ENCODE measurements around the gene GP5.

The GP5 gene

DNA sequence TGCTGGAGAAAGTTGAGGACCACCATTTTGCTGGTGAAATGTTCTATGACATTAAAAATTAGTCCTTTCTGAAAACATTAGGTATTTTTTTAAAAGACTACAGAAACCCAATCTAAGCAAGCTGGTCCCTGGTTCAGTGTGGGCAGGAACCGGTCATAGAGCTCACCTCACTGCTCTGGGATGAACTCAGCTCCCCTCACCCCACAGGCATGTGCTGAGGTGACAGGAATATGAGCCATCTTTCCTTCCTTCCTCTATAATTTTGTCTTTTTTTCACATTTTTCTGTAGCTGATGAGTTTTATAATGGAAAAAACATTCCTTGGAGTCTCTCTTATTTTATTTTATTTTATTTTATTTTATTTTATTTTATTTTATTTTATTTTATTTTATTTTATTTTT lies 21.4 kb downstream of the GP5 start:
- DNase-seq (ENCODE audit: low read depth in 1 of 2, low spot score in 1 of 2): no peak

GRCh38 chr3:194376241-194376560 lies 22.9 kb downstream of the GP5 start:
- no peak for DNase-seq (ENCODE audit: low read depth in 1 of 2, low spot score in 1 of 2)

GRCh38 chr3:194375473-194376240 lies 23.4 kb downstream of the GP5 start:
- DNase-seq (ENCODE audit: low read depth in 1 of 2, low spot score in 1 of 2): no peak

DNA sequence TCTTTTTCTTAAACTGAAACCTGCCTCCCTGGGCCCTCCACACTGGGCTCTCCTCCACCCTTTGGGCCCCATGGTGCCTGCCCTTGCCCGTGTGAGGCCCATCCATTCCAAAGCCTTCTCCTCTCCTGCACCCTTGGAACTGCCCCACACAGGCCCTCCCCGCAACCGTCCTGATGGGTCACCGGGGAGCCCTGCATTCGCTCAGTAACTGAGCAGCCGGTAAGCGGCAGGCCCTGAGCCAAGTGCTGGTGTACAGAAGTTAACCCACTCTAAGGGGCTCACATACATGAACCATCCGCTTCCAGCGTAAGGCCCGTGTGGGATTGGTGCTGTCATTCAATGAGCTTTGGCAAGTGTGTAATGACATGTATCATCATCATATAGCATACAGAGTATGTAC lies 24.1 kb downstream of the GP5 start:
- no peak for DNase-seq (ENCODE audit: low read depth in 1 of 2, low spot score in 1 of 2)

GRCh38 chr3:194373899-194374298 lies 25.2 kb downstream of the GP5 start:
- DNase-seq (ENCODE audit: low read depth in 1 of 2, low spot score in 1 of 2): no peak

GRCh38 chr3:194373028-194373427 lies 26.0 kb downstream of the GP5 start:
- no peak for DNase-seq (ENCODE audit: low read depth in 1 of 2, low spot score in 1 of 2)

GRCh38 chr3:194370753-194371152 lies 28.3 kb downstream of the GP5 start:
- no peak for DNase-seq (ENCODE audit: low read depth in 1 of 2, low spot score in 1 of 2)

- DNase-seq (ENCODE audit: low read depth in 1 of 2, low spot score in 1 of 2): no peak
Measured at GRCh38 chr3:194369522-194370279, 29.4 kb downstream of the GP5 start, which contains the start of gene LRRC15. Gene LRRC15, minus strand, starts transcription at chr3:194369743. Its CDS starts 8,700 bp downstream, at chr3:194361043.

- no peak for DNase-seq (ENCODE audit: low read depth in 1 of 2, low spot score in 1 of 2)
Measured at GRCh38 chr3:194368918-194369317, 30.1 kb downstream of the GP5 start.

- no peak for DNase-seq (ENCODE audit: low read depth in 1 of 2, low spot score in 1 of 2)
Measured at GRCh38 chr3:194367992-194368841, 30.8 kb downstream of the GP5 start.

DNA sequence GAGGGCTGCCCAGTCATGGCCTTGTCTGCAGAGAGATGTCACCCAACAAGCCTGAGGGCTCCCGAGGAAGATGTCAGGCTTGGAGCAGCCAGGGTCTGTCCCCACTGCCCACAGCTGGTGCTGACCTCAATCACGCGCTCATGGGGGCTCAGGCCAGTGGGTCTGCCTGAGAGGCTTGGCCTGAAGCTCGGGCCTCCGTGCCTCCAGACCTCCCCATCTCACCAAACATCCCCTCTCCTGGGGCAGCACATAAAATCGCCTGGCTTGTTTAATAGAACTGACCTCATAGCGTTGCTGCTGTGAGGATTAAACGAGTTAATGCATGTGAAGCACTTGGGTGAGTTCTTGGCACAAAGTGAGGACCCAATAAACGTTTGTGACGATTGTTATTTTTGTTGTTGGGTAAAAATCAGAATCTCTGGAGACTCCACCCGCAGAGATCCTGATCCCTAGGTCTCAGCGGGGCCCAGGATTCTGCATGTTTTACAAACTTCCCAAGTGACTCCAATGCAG lies 33.0 kb downstream of the GP5 start:
- no peak for DNase-seq (ENCODE audit: low read depth in 1 of 2, low spot score in 1 of 2)

- no peak for DNase-seq (ENCODE audit: low read depth in 1 of 2, low spot score in 1 of 2)
Measured at GRCh38 chr3:194365526-194365925, 33.5 kb downstream of the GP5 start.

DNA sequence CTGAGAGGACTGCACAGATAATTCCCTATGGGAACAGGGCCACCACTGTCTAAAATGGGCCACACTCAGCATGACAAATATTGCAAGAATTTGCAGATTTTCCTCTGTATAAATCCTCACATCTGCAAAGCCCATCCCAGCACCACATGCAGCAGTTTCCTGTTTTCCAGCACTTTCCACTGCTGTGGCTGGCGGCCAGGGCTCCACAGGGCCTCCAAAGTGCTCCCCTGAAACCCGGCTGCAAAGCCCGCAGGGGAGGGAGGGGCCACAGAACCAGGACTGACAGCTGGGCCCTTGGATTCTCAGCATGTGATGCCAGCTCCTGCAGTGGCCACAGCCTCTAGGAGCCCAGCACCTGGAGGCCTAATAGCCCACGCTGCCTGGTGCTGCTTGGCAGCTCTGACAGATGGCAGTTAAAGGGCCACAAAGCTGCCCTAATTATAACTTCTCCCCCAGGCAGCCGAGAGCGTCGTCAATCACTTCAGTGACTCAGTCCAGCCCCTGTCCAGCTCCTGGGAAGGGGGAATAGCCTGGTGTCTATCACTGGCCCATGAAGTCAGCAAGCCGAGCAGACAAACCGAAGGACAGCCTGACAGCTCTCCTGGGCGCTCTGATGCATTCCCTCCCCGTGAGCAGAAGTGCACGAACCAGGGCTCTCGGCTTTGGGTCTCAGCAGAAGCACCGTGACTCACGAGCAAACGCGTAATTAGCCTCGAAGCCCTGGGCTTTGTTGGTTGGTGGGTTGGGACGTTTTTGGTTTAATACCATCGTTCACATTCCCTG lies 34.2 kb downstream of the GP5 start:
- no peak for DNase-seq (ENCODE audit: low read depth in 1 of 2, low spot score in 1 of 2)

DNA sequence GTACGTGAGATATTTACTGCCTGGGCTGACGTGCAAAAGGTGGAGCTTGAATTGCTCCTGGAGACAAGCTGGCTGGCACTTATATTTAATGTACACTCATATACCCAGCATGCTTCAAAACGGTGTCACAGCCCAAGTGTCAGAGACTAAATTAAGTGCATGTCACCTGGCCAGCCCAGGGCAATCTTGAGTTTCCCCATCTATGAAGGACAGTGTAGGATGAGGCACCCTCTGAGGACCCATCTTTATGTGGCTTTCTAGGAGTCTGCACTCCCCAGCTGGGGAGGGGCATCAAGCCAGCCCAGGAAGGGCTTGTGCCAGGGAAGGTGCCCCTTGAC lies 34.8 kb downstream of the GP5 start:
- no peak for DNase-seq (ENCODE audit: low read depth in 1 of 2, low spot score in 1 of 2)

DNA sequence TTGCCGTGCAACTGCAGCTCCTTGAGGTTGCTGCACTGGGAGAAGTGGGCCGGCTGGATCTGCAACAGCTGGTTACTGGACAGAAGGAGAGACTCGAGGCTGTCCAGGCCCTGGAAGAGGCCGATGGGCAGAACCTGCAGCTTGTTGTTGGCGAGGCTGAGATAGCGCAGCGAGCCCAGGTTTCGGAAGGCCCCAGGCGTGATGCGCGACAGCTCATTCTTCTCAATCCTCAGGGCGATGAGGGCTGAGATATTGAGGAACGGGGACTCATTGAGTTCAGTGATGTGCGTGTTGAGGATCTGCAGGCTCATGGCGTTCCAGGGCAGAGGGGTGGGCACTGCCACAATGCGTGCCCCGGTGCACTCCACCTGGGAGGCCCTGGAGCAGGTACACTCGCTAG lies 38.5 kb downstream of the GP5 start:
- no peak for DNase-seq (ENCODE audit: low read depth in 1 of 2, low spot score in 1 of 2)

DNA sequence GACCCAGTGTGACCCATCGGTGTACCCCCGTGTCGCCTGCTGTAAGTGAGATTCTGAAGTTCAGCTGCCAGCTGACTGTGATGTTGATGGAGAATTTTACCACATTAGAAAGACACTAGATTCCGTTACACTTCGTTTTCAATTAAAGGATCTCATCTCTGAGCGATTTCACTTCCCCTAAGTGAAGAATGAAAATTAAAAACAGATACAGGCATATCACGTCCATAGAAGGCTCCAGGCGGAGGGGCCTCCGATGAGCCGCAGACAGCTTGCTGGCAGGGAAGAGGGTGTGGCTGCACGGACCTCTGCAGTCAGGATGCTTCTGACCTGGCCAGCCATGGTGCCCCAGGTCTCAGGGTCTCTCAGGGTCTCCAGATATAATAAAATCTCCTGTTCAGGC lies 41.4 kb downstream of the GP5 start:
- DNase-seq (ENCODE audit: low read depth in 1 of 2, low spot score in 1 of 2): no peak

GRCh38 chr3:194355379-194355778 lies 43.7 kb downstream of the GP5 start:
- DNase-seq (ENCODE audit: low read depth in 1 of 2, low spot score in 1 of 2): no peak

- DNase-seq (ENCODE audit: low read depth in 1 of 2, low spot score in 1 of 2): no peak
Measured at GRCh38 chr3:194354315-194354714, 44.8 kb downstream of the GP5 start.

DNA sequence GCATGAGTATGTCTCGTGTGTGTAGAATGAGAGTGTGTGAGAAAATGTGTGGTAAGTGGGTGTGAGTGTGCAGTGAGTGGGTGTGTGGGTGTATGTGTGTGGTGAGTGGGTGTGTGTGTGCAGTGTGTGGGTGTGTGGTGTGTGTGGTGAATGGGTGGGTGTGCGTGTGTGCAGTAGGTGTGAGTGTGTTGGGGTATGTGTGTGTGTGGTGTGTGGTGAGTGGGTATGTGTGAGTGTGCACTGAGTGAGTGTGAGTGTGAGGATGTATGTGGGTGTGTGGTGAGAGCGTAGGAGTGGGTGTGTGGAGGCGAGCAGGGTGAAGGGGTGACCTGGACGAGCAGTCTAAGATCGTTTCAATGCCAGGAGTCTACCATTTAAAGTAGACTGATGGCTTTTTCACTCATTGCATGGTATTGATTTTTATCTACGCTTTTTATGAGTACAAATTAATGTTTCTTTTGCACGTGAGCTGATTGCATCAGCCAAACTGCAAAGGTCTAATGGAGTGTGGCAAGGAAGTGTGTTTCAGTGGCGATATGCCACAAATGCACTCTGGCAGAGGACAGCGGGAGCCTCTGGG lies 46.3 kb downstream of the GP5 start:
- DNase-seq (ENCODE audit: low read depth in 1 of 2, low spot score in 1 of 2): no peak

DNA sequence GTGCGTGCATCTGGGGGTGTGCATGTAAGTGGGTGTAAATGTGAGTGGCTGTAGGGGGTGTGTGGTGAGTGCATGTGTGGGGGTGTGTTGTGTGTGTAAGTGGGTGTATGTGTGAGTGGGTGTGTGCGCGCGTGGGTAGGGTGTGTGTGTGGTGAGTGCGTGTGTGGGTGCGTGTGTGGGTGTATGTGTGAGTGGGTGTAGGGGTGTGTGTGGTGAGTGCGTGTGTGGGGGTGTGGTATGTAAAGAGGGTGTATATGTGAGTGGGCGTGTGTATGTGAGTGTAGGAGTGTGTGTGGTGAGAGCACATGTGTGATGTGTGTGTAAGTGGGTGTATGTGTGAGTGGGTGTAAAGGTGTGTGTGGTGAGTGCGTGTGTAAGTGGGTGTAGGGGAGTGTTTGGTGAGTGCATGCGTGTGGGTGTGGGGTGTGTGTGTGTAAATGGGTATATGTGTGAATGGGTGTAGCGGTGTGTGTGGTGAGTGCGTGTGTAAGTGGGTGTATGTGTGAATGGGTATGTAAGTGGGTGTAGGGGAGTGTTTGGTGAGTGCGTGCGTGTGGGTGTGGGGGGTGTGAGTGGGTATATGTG lies 47.0 kb downstream of the GP5 start:
- no peak for DNase-seq (ENCODE audit: low read depth in 1 of 2, low spot score in 1 of 2)
